ENCODE results near the gene THBS1.

- TF ChIP-seq CTCF (IDR thresholded peaks at IDR 0.05) = no peak
- no peak for TF ChIP-seq POLR2A (IDR thresholded peaks at IDR 0.05)
Measured at GRCh38 chr15:39585871-39586301, 5.0 kb downstream of the THBS1 start.

All from uterus (tissue), 2 donors.